Stimulated activated CD8-positive, alpha-beta memory T cell treated with anti-CD3 and anti-CD28 coated beads, Interleukin-12 subunit alpha, Interleukin-12 subunit beta, amount 100 ng/mL, for 1 hour (primary cell): ENCODE results near the gene BCL2A1.
"Not testable (repeated sequence)": the region's sequence is repeated elsewhere in the genome, so short reads cannot be mapped to it uniquely, and the experiment has no call there.

Experiments
- DNase-seq: peaks from one replicate; pipeline ENCODE4 v3.0.0-alpha.2; 2020; ENCODE audit warnings: low read depth

BCL2A1 gene

GRCh38 chr15:79989183-79989582 lies 18.2 kb upstream of the BCL2A1 start:
- DNase-seq: no peak

- no peak for DNase-seq
Observed at GRCh38 chr15:79988448-79989117, 17.6 kb upstream of the BCL2A1 start.

DNA sequence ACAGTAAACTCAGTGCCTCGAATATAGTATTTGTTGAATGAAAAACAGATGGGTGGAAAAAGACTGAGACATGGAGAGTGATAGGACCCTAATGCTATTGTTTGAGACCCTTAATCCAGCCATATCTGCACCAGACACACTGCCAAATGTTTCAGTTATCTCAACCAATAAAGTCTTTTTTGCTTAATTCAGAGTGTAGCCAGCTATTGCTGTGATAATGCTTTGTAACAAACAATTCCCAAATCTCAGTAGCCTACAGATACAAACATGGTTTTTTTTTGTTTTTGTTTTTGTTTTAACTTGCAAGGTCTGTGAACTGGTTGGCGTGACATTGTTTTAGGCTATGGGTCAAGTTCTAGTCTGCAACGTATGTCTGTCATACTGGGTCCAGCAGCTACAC lies 17.0 kb upstream of the BCL2A1 start:
- no peak for DNase-seq

DNA sequence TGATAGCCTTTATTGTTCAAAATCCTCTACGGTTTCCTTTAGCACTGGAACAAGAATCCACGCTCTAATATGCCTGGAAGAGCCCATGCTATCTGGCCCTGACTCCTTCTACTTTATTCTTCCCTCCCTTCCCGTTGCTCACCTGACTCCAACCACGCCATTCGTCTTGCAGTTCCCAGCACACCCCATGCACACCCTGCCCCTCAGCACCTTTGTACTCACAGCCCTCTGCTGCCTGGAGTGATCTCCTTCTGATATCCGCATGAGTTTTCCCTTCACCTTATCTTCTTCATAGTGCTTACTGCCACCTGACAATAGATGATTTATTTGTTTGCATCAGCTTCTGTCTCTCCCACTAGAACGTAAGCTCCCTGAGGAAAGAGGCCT lies 16.6 kb upstream of the BCL2A1 start:
- DNase-seq: no peak

- DNase-seq: no peak
Observed at GRCh38 chr15:79981831-79982455, 10.9 kb upstream of the BCL2A1 start.

- no peak for DNase-seq
Observed at GRCh38 chr15:79978655-79979514, 7.9 kb upstream of the BCL2A1 start.

DNA sequence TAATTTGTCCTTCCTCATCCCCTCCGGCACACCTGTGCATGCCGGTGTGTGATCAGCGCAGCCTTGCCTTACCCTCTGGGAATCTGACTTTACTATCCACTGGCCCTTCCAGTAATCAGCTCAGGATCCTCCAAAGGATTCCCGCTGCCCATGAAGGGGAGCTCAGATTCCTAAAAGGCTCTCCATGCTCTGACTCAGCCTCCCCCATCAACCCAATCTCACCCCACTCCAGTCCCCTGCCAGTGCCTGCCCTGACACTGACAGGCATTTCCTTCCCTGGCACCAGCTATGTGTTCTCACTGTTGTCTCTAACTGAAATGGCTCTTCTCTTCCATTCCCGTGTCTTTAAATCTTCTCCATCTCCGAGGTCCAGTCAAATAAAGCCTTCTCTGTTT lies 7.3 kb upstream of the BCL2A1 start:
- DNase-seq: no peak

DNA sequence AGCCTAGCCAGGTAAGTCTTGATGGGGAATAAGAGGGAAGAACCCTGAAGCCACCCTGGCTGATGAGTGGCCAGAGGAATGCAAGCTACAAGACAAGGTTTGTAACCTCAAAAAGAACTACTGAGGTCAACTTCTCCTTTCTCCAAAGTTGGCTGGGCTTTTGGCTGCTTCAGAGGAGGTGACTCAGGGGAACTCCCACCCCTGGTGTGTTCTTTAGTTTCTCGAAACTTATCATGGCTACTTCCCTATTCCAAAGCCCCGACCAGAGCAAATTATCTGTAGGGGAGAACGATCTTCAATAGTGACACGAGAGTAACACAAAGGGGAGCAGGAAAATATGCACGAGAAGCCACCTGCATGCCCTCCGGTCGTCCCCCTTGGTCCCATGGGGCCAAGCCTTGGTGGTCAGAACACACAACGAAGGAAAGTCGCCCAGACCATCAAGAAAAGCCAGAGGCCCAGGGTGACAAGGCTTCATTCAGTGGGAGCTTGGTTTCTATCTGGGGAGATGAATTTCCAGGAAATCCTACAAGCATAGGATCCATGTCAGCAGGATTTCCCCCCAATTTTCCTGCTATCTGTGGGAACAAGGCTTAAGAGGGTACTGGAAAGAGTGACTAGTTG lies 6.5 kb upstream of the BCL2A1 start:
- DNase-seq: no peak

GRCh38 chr15:79973456-79974195 lies 2.6 kb upstream of the BCL2A1 start:
- DNase-seq: no peak

DNA sequence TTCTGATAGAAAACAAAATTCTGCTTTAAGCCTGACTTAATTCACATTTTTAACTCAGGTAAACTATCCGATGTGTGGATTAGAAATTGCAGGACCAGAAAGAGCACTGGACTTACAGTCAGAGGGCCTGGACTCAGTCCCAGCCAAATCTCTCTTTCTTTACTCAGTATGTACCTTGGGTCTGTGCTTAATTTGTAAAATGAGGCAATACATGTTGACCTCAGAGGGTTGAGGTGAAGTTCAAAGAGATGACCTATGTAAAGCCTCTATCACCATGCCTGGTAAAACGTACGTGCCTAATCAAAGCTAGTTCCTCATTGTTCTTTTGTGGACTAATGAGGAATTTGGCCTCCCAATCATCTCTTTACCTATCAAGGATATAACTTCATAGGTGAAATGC lies 1.9 kb upstream of the BCL2A1 start:
- DNase-seq: no peak

- no peak for DNase-seq
Observed at GRCh38 chr15:79970181-79970580, 815 bp downstream of the BCL2A1 start.

GRCh38 chr15:79969146-79969545 lies 1.9 kb downstream of the BCL2A1 start:
- no peak for DNase-seq

DNA sequence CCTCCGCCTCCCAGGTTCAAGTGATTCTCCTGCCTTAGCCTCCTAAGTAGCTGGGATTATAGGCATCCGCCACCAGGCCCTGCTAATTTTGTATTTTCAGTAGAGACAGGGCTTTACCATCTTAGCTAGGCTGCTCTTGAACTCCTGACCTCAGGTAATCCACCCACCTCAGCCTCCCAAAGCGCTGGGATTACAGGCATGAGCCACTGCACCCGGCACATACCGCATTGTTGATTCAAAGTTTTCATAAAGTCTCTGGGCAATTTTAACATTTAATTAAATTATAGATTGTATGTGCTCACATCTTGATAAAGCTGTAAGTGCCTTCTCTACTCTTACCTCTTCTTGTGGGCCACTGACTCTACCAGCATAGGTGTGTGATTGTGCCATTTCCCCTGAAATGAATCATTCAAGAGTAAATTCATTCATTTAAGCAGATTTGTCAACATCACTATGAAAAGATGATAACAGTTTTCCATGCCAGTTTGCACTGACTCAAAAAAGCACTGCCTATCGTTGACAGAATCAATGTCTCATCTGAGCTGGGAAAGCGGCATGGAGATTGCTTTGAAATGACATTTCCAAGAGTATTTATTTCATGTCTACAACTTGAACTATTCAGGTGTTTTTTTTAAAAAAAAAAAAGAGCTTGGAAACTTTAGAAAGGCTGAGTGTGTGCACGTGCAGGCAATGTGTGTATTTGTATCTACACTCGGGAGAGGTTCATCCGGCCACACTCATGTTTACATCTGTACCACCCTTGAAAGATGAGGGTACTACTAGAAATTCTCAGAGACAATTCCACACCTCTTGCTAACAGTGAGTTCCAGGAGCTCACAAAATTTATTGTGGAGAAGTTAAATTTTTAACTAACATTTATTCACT lies 3.5 kb downstream of the BCL2A1 start:
- DNase-seq: no peak

DNA sequence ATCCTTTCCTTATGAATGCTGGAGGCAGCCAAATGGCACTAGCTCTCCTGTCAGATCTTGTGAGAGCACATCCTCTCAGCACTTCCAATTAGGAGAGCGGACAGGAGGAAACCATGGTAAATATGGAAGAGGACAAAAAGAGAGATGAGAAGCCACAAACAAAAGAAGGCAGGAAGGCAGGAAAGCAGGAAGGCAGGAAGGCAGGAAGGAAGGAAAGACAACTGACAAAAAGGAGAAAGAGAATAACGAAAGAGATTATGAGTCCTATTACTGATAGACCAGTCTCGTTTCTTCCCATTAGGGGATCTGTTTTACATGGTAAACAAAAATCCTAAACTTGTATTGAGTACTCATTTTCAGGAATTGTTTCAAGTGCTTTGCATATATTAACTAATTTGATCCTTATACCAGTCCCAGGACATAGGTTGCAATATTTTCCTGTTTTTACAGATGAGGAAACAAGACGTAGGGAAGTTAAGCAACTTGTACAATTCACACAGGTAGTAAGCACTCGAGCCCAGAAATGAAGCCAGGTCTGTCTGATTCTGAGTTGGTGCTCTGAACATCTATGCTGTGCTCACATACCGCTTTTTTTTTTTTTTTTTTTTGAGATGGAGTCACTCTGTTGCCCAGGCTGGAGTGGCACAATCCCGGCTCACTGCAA lies 4.2 kb downstream of the BCL2A1 start:
- DNase-seq: no peak

DNA sequence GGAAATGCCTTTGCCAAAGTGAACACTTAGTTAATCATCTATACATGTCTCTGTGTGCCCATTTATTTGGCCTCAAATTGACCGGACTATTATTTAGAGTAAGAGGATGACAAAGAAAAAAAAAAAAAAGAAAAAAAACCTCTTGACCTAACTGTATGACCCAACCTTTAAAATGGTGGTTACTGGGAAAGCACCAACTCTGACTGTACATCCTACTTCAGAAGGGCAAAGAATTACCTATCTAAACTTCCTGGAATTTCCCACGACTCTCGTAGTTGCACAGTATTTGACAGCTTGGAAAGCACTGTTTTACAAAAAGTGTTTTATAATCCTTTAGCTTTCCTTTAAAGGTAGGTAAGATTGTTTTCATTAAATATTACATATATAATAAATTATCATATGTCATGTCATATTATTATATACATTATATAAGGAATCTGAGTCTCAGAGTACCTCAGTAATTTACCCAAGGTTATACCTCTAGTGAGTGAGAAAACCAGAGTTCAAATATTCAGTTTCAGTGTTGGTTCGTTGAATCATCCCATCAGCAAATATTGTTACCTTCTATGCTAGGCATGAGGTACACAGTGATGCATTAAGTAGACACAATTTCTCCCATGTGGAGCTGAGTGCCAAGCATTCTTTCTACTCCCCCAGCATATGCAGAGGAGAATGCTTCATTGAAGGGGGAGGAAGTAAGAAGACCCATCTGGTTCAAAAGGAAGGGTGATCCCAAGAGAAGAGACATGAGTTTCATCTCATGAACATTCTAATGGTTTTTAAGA lies 5.0 kb downstream of the BCL2A1 start:
- no peak for DNase-seq

GRCh38 chr15:79964232-79964805 lies 6.7 kb downstream of the BCL2A1 start:
- DNase-seq: no peak

DNA sequence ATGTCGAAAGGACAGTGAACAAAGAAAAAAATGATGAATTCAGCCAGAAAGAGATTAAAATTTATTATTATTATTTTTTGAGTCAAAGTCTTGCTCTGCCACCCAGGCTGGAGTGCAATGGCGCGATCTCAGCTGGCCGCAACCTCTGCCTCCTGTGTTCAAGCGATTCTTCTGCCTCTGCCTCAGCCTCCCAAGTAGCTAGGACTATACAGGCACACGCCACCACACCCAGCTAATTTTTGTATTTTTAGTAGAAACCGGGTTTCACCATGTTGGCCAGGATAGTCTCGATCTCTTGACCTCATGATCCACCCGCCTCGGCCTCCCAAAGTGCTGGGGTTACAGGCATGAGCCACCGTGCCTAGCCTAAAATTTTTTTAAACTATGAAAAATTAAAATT lies 8.1 kb downstream of the BCL2A1 start:
- not testable (repeated sequence) for DNase-seq

DNA sequence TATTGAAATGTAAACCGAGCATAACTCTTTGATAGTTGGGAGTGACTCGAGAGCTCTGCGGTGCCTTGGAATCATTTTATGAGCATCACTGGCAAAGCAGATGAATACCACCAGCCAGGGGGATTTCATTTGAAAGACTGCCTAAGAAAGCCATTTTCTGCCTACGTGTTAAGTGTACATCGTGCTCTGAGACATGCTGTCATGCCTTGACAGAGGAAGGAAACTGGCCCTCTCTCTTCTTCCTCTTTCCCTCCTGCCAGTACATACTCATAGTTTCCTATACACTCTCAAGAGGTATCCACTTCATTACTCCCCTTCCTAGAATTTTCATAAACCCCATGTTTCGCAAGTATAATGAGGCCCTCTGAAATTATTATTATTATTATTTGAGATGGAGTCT lies 8.8 kb downstream of the BCL2A1 start:
- DNase-seq: no peak

GRCh38 chr15:79960502-79961212 lies 10.3 kb downstream of the BCL2A1 start:
- no peak for DNase-seq
